Measurements from ENCODE around the gene CRTAC1.

GRCh38 chr10:97975598-97975997, 54.8 kb downstream of the CRTAC1 start:
- TF ChIP-seq POLR2AphosphoS5 (IDR thresholded peaks at IDR 0.05) (no peak), CTCF (IDR thresholded peaks at IDR 0.05) (no peak)
